GM18907 (cell line): ENCODE results near the gene LNX1.
"Not testable (repeated sequence)": the region's sequence is repeated elsewhere in the genome, so short reads cannot be mapped to it uniquely, and the experiment has no call there.

Source experiments
- ATAC-seq: cut with Tn5 transposase; IDR thresholded peaks from one replicate; pipeline ENCODE4 v1.9.1; 2021; ENCODE audit warnings: mild to moderate bottlenecking, moderate library complexity; ENCODE audit not compliant: unreplicated experiment

The LNX1 gene

DNA sequence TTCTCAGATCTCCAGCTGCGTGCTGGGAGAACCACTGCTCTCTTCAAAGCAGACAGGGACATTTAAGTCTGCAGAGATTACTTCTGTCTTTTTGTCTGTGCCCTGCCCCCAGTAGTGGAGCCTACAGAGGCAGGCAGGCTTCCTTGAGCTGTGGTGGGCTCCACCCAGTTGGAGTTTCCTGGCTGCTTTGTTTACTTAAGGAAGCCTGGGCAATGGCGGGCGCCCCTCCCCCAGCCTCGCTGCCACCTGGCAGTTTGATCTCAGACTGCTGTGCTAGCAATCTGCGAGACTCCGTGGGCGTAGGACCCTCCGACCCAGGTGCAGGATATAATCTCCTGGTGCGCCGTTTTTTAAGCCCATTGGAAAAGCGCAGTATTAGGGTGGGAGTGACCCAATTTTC is 181.8 kb downstream of the LNX1 start:
- ATAC-seq: not testable (repeated sequence)
